ENCODE results near the gene HTN1. TPM values are rescaled to one million over a fixed set of nuclear protein-coding genes. Genes with fewer than 3 reads are reported as not detected.
"Not testable (repeated sequence)": the region's sequence is repeated elsewhere in the genome, so short reads cannot be mapped to it uniquely, and the experiment has no call there.

Gene HTN1
- polyA plus RNA-seq, 3 donors: not detected

DNA sequence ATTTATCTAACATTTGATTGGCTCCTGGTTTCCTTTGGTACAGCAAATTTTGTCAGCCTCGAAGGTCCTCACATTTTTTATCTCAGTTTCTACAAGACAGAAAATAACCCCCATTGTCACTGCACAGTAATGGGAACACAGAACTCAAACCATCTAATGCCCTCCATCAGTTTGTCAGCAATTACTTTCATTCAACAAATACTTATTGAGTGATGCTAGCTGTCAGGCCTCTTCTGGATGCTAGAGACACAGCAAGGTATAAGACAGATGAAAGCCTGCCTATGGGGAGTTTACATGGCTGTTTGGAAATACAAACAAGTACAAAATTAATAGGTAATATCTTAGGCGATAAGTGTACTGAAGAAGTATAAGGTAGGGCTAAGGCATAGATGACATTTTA, 27.0 kb upstream of the HTN1 start:
- no peaks in the 10 kb centered on the region for H3K36me3 Mint-ChIP-seq
- no peak for DNase-seq

DNA sequence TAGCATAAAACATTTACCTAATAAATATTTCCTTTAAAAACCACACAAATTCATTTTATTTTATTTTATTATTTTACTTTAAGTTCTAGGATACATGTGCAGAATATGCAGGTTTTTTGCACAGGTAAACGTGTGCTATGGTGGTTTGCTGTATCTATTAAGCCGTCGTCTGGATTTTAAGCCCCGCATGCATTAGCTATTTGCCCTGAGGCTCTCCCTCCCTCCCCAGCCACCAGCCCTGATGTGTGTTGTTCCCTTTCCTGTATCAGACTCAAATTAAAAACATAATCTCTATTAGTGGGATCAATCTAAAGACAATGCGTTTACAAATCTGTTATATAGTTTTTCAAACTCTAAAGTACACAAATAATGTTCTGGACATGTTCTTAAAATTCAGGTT, 23.2 kb upstream of the HTN1 start:
- Mint-ChIP-seq H3K4me3 (no peak overlapping the region), H3K9me3 (peaks cover 0 to 1% (median 0%) of the 10 kb centered on the region in 7 donors), H3K27me3 (ENCODE audit: low read depth in 3 of 3) (no peaks in the 10 kb centered on the region), H3K36me3 (no peaks in the 10 kb centered on the region), H3K4me1 (no peaks in the 10 kb centered on the region), H3K27ac (no peak overlapping the region)
- WGBS (ENCODE audit: insufficient coverage): no CpG with 5 or more reads among the region's 5 CpGs
- no peak overlapping the region for H3K9ac ChIP-seq (ENCODE audit: insufficient read depth, low read length, poor library complexity, severe bottlenecking)
- intact Hi-C loops (cut with micrococcal nuclease): no loop called here
- no peaks in the 10 kb centered on the region for H3K9me3 ChIP-seq (replicated peaks in 1 of 2; ENCODE audit: control insufficient read depth in 1 of 2, insufficient read depth in 1 of 2, low read length in 2 of 2)
- H3K27ac ChIP-seq (ENCODE audit: low read depth in 1 of 2, low read length in 2 of 2): no peak overlapping the region
- no peak overlapping the region for H3K4me2 ChIP-seq (replicated peaks; ENCODE audit: extremely low read depth, low read length, poor library complexity, severe bottlenecking)
- H3K27me3 ChIP-seq (ENCODE audit: control insufficient read depth in 2 of 2, insufficient read depth in 2 of 2, low read length in 2 of 2): no peaks in the 10 kb centered on the region
- no peak for DNase-seq
- no peaks in the 10 kb centered on the region for H3K79me2 ChIP-seq (ENCODE audit: insufficient read depth, low read length)
- no peak overlapping the region for H3K4me3 ChIP-seq (replicated peaks in 1 of 3; ENCODE audit: low read depth in 2 of 3, low read length in 3 of 3)
- H3K4me1 ChIP-seq (ENCODE audit: control insufficient read depth in 1 of 2, insufficient read depth in 2 of 2, low read length in 2 of 2): no peaks in the 10 kb centered on the region
- TF ChIP-seq, protein P1, sequence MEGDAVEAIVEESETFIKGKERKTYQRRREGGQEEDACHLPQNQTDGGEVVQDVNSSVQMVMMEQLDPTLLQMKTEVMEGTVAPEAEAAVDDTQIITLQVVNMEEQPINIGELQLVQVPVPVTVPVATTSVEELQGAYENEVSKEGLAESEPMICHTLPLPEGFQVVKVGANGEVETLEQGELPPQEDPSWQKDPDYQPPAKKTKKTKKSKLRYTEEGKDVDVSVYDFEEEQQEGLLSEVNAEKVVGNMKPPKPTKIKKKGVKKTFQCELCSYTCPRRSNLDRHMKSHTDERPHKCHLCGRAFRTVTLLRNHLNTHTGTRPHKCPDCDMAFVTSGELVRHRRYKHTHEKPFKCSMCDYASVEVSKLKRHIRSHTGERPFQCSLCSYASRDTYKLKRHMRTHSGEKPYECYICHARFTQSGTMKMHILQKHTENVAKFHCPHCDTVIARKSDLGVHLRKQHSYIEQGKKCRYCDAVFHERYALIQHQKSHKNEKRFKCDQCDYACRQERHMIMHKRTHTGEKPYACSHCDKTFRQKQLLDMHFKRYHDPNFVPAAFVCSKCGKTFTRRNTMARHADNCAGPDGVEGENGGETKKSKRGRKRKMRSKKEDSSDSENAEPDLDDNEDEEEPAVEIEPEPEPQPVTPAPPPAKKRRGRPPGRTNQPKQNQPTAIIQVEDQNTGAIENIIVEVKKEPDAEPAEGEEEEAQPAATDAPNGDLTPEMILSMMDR (IDR thresholded peaks at IDR 0.05): no peak
- H4K20me1 ChIP-seq (ENCODE audit: insufficient read depth, low read length): no peaks in the 10 kb centered on the region
- H2AFZ ChIP-seq (ENCODE audit: insufficient read depth, low read depth, low read length, poor library complexity, severe bottlenecking): no peak overlapping the region
- no peaks in the 10 kb centered on the region for H3K36me3 ChIP-seq (replicated peaks in 1 of 2; ENCODE audit: control insufficient read depth in 1 of 2, insufficient read depth in 2 of 2, low read length in 2 of 2)

More for the DNA sequence above, 27.0 kb upstream of the HTN1 start:
- Histone ChIP-seq H3K4me2 (replicated peaks; ENCODE audit: extremely low read depth, low read length, poor library complexity, severe bottlenecking) (no peak overlapping the region), H3K27me3 (ENCODE audit: control insufficient read depth in 2 of 2, insufficient read depth in 2 of 2, low read length in 2 of 2) (no peaks in the 10 kb centered on the region), H3K9ac (ENCODE audit: insufficient read depth, low read length, poor library complexity, severe bottlenecking) (no peak overlapping the region), H4K20me1 (ENCODE audit: insufficient read depth, low read length) (no peaks in the 10 kb centered on the region), H3K27ac (ENCODE audit: low read depth in 1 of 2, low read length in 2 of 2) (no peak overlapping the region), H3K79me2 (ENCODE audit: insufficient read depth, low read length) (no peaks in the 10 kb centered on the region), H3K9me3 (replicated peaks in 1 of 2; ENCODE audit: control insufficient read depth in 1 of 2, insufficient read depth in 1 of 2, low read length in 2 of 2) (peaks cover 0 to 4% of the 10 kb centered on the region in 2 donors), H3K4me1 (ENCODE audit: control insufficient read depth in 1 of 2, insufficient read depth in 2 of 2, low read length in 2 of 2) (no peaks in the 10 kb centered on the region), H3K36me3 (replicated peaks in 1 of 2; ENCODE audit: control insufficient read depth in 1 of 2, insufficient read depth in 2 of 2, low read length in 2 of 2) (no peaks in the 10 kb centered on the region), H2AFZ (ENCODE audit: insufficient read depth, low read depth, low read length, poor library complexity, severe bottlenecking) (no peak overlapping the region), H3K4me3 (replicated peaks in 1 of 3; ENCODE audit: low read depth in 2 of 3, low read length in 3 of 3) (no peak overlapping the region)
- Mint-ChIP-seq H3K9me3 (peaks cover 0 to 10% (median 3%) of the 10 kb centered on the region in 7 donors), H3K4me3 (no peak overlapping the region), H3K27ac (no peak overlapping the region), H3K27me3 (ENCODE audit: low read depth in 3 of 3) (no peaks in the 10 kb centered on the region), H3K4me1 (no peaks in the 10 kb centered on the region)
- TF ChIP-seq, protein P1 (IDR thresholded peaks at IDR 0.05): no peak
- 100% methylated on average over 1 of the region's 2 CpGs for WGBS (ENCODE audit: insufficient coverage)
- intact Hi-C loops (cut with micrococcal nuclease): no loop called here

DNA sequence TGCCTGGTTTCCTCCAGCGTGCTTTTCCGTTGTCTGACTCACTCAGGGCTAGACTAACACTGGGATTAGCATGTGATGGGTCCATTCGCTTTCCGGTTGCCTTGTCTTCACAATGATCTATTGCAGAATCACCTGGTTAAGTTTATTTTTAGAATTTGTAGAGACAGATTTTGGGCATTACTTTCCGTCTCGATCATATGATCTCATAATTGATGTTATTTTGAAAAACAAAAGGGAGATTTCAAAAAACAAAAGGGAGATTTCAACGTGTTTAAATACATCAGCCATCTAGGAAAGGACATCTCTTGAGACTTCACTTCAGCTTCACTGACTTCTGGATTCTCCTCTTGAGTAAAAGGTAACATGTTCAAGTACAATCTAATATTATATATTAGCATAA, 22.1 kb upstream of the HTN1 start, which contains the start of gene HTN3:
HTN3 (plus strand) TSS at position 301 of the 400 bp plus-strand sequence. CDS start 2,282 bp downstream, outside the sequence.
- WGBS (ENCODE audit: insufficient coverage): 100% methylated on average over 1 of the region's 7 CpGs

More for the DNA sequence above, 22.1 kb upstream of the HTN1 start, which contains the start of gene HTN3:
- H3K4me1 ChIP-seq (ENCODE audit: control insufficient read depth in 1 of 2, insufficient read depth in 2 of 2, low read length in 2 of 2); DNase-seq; H3K27me3 Mint-ChIP-seq (ENCODE audit: low read depth in 3 of 3); H4K20me1 ChIP-seq (ENCODE audit: insufficient read depth, low read length); H3K27ac Mint-ChIP-seq; H3K27me3 ChIP-seq (ENCODE audit: control insufficient read depth in 2 of 2, insufficient read depth in 2 of 2, low read length in 2 of 2); H3K4me1 Mint-ChIP-seq; H3K4me3 ChIP-seq (replicated peaks in 1 of 3; ENCODE audit: low read depth in 2 of 3, low read length in 3 of 3); H3K27ac ChIP-seq (ENCODE audit: low read depth in 1 of 2, low read length in 2 of 2); H3K4me3 Mint-ChIP-seq; H3K36me3 Mint-ChIP-seq; intact Hi-C loops (cut with micrococcal nuclease); H3K9me3 ChIP-seq (replicated peaks in 1 of 2; ENCODE audit: control insufficient read depth in 1 of 2, insufficient read depth in 1 of 2, low read length in 2 of 2); H3K9ac ChIP-seq (ENCODE audit: insufficient read depth, low read length, poor library complexity, severe bottlenecking); H3K36me3 ChIP-seq (replicated peaks in 1 of 2; ENCODE audit: control insufficient read depth in 1 of 2, insufficient read depth in 2 of 2, low read length in 2 of 2); H3K9me3 Mint-ChIP-seq; H3K79me2 ChIP-seq (ENCODE audit: insufficient read depth, low read length); H2AFZ ChIP-seq (ENCODE audit: insufficient read depth, low read depth, low read length, poor library complexity, severe bottlenecking); H3K4me2 ChIP-seq (replicated peaks; ENCODE audit: extremely low read depth, low read length, poor library complexity, severe bottlenecking): not testable (repeated sequence)
